ENCODE results near the gene TADA3.

Gene TADA3

GRCh38 chr3:9809615-9810432 is 17.6 kb upstream of the TADA3 start, which contains the start of gene TTLL3:
TSS of gene TTLL3 (plus strand) at chr3:9810262. CDS start at chr3:9810662, 400 bp downstream.
- DNase-seq: peak; percentile 42

- DNase-seq: no peak
Observed at GRCh38 chr3:9809239-9809614, 17.0 kb upstream of the TADA3 start.

DNA sequence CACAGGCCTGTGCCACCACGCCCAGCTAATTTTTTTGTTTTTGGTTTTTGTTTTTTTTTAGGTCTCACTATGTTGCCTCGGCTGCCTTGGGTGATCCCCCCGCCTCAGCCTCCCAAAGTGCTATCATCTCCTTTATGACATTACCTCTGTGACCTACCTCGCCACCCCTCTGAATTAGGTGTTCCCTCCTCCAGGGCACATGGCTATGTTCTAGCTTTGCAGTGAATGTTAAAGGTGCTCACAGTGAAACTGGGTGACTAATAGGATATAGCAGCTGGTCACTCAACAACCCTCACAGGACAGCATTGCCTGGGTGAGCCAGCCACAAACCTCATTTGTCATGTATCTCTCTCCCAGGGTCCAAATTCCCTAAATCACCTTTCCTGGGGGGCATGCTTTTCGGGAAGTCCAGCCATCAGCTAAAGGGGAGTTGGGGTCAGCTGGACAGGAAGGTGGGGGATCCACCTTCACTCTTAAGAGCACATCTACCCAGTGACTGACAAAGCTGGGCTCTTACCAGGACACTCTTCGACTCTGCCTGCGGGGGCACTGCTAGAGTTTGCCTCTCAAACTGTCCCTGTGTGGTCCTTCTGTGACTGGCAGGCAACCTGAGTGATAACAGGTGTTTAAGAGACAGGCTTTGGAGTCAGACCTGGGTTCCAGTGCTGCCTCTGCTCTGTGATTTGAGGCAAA is 16.2 kb upstream of the TADA3 start:
- peak; percentile 49 for DNase-seq

DNA sequence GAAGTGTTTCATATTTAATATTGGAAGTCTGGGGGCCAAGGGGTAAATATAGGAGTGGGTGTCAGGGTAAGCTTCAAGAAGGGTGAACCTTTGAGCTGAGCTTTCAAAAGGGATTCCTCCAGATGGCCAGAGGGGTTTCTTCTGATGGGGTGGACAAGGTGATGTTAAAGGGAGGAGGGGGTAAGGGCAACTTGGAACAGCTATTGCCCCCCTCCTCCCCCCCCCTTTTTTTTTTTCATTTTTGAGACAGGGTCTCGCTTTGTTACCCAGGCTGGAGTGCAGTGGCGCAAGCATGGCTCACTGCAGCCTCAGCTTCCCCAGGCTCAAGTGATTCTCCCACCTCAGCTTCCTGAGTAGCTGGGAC is 15.7 kb upstream of the TADA3 start:
- no peak for DNase-seq

DNA sequence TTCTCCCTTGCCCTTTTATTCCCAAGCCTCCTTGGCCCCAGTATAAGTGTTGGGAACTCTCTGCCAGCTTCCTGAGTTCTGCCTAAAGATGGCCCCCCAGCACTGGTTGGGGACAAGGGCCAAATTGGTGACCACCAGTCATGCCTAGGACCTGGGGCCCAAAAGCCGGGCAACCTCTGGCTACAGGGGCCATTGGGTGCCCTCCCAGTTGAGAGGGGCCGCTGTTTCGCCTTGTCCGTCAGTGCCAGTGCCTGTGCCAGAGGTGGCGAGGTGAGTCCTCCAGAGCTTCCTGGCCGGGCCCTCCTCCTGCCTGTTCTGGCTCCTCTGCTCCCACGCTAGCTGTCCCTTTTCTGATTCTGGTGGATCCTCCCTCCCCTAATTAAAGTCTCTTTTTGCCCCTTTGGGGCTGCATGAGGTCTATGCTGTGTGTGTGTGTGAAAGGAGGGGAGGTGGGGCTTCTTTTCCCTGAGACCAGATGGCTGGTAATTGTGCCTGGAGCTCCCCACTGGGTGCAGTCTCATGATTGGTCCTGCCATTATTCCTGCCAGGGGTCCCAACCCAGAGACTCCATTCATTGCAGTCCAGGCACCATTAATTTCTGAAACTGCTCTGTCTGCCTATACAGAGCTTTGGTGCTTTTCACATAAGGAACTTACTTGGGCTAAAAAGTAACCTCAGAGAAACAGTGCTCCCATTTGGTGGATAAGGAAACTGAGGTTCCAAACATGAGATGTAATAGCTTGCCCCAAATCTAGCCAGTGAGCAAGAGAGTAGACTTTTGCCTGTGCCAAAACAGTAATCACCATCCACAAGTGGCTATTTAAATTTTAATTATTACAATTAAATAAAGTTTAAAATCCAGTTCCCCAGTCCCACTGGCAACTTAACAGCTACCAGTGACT is 14.7 kb upstream of the TADA3 start:
- no peak for DNase-seq

GRCh38 chr3:9806137-9806536 is 13.9 kb upstream of the TADA3 start:
- no peak for DNase-seq

DNA sequence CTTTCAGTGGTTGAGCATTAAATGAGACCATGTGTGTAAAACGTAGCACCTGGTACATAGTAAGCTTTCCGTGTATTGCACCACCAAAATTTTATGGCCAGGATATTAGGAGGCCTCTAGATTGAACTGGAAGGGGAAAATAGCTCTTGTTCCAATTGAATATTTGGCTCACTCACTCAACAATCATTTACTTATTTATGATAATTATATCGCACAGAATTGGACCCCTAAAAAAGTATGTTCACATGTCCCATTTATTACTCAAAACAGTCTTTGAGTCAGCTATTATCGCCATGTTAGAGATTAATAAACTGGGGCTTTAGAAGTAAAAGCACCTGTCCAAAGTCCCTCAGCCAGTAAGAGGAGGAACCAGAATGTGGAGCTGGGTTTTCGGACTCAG is 12.7 kb upstream of the TADA3 start:
- DNase-seq: no peak

GRCh38 chr3:9803494-9803893 is 11.2 kb upstream of the TADA3 start:
- no peak for DNase-seq

DNA sequence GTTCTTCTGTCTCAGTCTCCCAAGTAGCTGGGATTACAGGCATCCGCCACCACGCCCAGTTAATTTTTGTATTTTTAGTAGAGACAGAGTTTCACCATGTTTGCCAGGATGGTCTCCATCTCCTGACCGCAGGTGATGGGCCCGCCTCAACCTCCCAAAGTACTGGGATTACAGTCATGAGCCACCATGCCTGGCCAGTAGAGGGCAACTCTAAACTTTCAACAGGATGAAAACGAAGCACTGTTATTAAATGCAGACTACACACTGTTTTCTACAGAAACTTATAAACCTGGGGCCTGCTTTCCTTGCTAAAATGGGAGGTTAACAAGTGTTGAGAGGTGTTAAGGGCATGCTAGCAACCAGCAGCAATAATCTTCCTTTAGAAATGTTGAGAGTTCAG is 8.3 kb upstream of the TADA3 start:
- no peak for DNase-seq

GRCh38 chr3:9797196-9797945 is 5.1 kb upstream of the TADA3 start:
- DNase-seq: no peak

GRCh38 chr3:9795207-9795606 is 2.9 kb upstream of the TADA3 start:
- DNase-seq: no peak

GRCh38 chr3:9794400-9794799 is 2.1 kb upstream of the TADA3 start:
- DNase-seq: no peak

GRCh38 chr3:9793161-9793781 is 998 bp upstream of the TADA3 start:
- DNase-seq: peak; percentile 24

DNA sequence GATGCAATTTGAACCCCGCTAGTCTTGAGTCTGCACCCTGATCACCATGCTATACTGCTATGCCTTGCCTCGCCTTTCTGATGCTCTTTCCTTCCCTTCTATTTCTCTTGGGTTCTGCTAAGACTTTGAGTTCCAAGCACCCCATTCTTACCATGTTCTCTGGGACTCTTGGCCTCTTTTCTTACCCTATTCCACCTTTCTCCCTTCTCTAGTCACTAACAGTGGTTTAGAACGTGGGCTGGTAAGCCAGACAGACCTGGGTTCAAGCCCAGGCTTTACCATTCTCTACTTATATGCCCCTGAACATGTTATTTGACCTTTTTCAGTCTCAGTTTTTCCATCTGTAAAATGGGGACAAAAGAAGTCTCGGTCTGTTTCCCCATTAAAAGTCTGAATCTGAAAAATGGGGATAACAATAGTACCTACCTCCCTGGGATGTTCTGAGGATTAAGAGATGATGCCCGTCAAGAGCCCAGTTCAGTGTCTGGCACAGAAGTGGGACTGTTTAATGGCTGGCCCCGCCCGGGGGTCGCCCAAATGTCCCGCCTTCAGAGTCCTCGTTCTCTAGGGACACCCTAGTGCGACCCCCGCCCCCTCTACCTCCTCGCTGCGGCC is 376 bp downstream of the TADA3 start:
- no peak for DNase-seq

- DNase-seq: no peak
Observed at GRCh38 chr3:9791127-9791526, 1.1 kb downstream of the TADA3 start.

DNA sequence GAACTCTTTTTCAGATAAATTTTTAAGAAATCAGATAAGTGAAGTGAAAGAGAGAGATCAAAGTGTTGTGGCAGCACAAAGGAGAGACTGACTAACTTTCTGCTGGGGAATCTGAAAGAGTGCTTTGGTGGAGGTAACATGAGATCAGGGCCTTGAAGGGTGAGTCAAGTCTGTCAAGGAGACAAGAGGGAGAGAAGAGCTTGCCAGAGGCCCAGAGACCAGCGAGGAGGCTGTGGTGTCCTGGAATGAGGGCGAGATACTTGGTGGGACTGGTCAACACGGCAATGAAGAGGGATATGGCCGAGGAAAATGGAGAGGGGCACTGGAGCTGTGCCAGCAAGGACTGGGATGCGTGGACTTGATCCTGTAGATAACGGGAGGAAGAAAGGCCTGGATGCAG is 4.6 kb downstream of the TADA3 start:
- DNase-seq: peak; percentile 43

- no peak for DNase-seq
Observed at GRCh38 chr3:9786825-9787669, 5.2 kb downstream of the TADA3 start.

DNA sequence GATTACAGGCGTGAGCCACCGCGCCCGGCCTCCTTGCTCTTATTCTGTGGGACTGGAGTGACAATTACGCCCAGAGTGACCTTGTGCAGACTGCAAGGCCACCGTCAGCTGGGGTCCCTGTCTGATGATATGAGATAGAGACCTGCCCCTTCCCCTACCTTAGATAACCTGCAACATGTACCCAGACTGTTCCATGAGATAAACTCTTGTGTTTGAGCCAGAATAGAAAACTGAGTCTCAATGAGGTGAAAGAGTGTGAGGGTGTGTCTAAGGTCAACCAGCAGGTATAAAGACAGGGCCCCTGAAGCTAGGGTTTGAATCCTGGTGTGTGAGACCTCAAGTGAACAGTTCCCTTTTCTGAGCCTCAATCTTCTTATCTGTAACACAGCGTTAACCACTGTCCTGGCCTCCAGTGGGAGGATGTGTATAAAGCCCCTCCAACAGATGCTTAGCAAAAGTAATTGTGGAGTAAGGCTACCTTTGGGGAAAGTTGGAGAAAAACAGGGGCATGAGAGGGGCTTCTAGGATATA is 6.0 kb downstream of the TADA3 start:
- DNase-seq: no peak

GRCh38 chr3:9785602-9786001 is 6.7 kb downstream of the TADA3 start:
- DNase-seq: no peak

GRCh38 chr3:9784965-9785364 is 7.3 kb downstream of the TADA3 start:
- DNase-seq: no peak

GRCh38 chr3:9783954-9784353 is 8.3 kb downstream of the TADA3 start:
- DNase-seq: no peak
